H1 (cell line): ENCODE measurements around the gene SOX12. TPM values are rescaled to one million over a fixed set of nuclear protein-coding genes. Genes with fewer than 3 reads are reported as not detected.

ENCODE experiments used
- CEBPB ChIP-seq: IDR thresholded peaks from 2 replicates; pipeline ENCODE4 v1.6.1; 2012; ENCODE audit warnings: low read depth, low read length
- CHD2 ChIP-seq: IDR thresholded peaks from 2 replicates; pipeline ENCODE4 v1.6.1; 2012; ENCODE audit warnings: low read length, improper control_type of control experiment
- CTBP2 ChIP-seq: IDR thresholded peaks from 2 replicates; pipeline ENCODE4 v1.7.0; 2011; ENCODE audit warnings: borderline replicate concordance, mild to moderate bottlenecking, moderate library complexity, mixed read lengths, low read length; ENCODE audit not compliant: insufficient read depth, insufficient read length
- GTF2F1 ChIP-seq: IDR thresholded peaks from 2 replicates; pipeline ENCODE4 v1.6.1; 2012; ENCODE audit warnings: low read depth, low read length, improper control_type of control experiment, borderline replicate concordance
- JUN ChIP-seq: IDR thresholded peaks from 2 replicates; pipeline ENCODE4 v1.6.1; 2011; ENCODE audit warnings: low read depth, mild to moderate bottlenecking, improper control_type of control experiment, low read length
- KDM1A ChIP-seq: fragments of 200-600, 300-600 bp; sonication (generic); IDR thresholded peaks from 2 replicates; pipeline ENCODE4 v1.7.1; 2016; ENCODE audit warnings: mild to moderate bottlenecking, low read length, borderline replicate concordance
- MAFK ChIP-seq: IDR thresholded peaks from 2 replicates; pipeline ENCODE4 v1.6.1; 2012; ENCODE audit warnings: low read depth, mild to moderate bottlenecking, improper control_type of control experiment, low read length
- SIX5 ChIP-seq: IDR thresholded peaks from 2 replicates; pipeline ENCODE4 v1.6.1; 2011; ENCODE audit warnings: mild to moderate bottlenecking, low read depth, low read length
- SRF ChIP-seq: IDR thresholded peaks from 2 replicates; pipeline ENCODE4 v1.6.1; 2011; ENCODE audit warnings: mild to moderate bottlenecking, low read depth, low read length, moderate library complexity
- polyA plus RNA-seq, 7 experiments: library from polyadenylated mRNA; depleted of rRNA in 3 of 7; stranded (reverse) in 5 of 7; unstranded in 2 of 7; fragments of >200 nt in 5 of 7; fragments of 200-250 nt in 2 of 7; gene quantifications; 1 replicate in 5 of 7; 2 replicates in 1 of 7; 4 replicates in 1 of 7; pipeline versions ENCODE4 v1.2.1 to v1.2.3, GENCODE V29; 2011 to 2013; ENCODE audit warnings: missing spikeins in 2 of 7, mixed read lengths in 2 of 7
- total RNA-seq: library from RNA; stranded (reverse); fragmentation: NEBNext Ultra II Directional; extraction: Animal tissue kit (Norgen Biotek cat#: 25700); gene quantifications from 2 replicates; pipeline ENCODE4 v1.2.1, GENCODE V29; 2021

The SOX12 gene
- total and polyA plus RNA-seq, 2 of the 8 experiments (the other 6 are each of a cell fraction or from before 2014, with no cell fraction given), result 6.4 to 63.0 TPM

DNA sequence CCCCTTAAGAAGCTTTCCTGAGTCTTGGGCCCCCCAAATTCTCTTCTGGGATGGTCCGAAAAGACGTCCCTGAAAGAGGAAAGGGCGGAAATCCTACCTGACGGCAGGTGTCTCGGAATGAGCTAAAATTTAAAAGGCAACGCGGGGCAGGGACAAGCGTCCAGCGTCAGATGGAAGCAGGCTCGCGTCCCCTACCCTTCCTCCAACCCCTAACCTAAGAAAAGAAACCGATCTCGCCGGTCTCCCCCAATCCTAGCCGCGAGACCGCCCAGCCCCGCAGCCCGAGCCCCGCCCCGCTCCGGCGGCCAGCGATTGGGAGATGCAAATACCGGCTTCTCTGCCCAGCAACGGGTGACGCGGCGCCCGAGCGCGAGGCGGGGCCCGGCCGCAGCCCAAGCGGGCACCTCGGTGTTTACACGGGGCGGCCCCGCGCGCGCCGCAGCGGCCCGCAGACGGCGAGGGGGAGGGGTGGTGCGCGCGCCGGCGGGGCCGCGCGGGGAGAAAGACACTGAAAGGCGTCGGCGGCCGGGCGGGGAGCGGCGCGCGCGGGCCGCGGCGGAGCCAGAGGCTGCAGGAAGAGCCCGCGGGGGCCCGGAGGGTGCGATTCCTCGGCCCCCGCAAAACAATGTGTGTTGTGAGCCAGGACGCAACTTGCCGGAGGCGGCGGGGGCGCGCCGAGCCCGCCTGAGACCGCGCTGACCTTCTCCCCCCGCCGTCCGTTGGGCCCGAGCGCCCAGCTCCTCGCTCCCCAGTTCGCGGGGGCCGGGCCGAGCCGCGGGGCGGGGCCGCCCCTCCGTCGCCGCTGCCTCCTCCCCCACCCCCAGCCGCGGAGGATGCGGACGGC is at the start of gene SOX12 (continued):
- no peak for TF ChIP-seq JUN
- no peak for TF ChIP-seq KDM1A
- no peak for TF ChIP-seq MAFK
- TF ChIP-seq CHD2, result no peak
- TF ChIP-seq GTF2F1, result no peak
- no peak for TF ChIP-seq SIX5
- no peak for TF ChIP-seq SRF
- TF ChIP-seq CEBPB, result no peak
- no peak for TF ChIP-seq CTBP2
